HG03439 (cell line): ENCODE data around the gene POLR1A.

Experiments
- ATAC-seq: cut with Tn5 transposase; IDR thresholded peaks from one replicate; pipeline ENCODE4 v1.9.1; 2021; ENCODE audit warnings: mild to moderate bottlenecking, moderate library complexity; ENCODE audit not compliant: unreplicated experiment

Gene POLR1A

DNA sequence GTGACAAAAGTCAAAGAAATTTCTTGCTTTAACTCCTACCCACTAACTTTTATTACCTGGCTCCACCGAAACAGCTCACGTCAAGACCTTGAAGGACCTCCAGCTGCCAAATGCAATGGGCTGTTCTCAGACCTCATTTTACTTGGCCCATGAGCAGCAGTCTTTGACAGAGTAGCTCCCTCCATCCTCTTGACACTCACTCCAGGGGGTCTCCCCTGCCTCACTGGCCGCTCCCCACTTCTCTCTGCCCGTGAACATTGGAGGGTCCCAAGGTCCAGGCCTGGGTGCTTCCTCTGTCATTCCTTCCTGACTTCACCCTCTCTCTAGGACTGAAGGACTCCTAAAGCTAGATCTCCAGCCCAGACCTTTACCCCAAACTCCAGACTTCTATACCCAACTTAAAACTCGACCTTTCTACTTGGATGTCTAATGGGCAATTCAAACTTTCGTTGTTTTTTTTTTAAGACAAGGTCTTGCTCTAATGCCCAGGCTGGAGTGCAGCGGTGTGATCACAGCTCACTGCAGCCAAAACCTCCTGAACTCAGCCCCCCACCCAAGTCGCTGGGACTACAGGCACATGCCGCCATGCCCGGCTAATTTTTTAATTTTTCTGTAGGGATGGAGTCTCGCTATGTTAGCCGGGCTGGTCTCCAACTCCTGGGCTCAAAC is 124.0 kb downstream of the POLR1A start:
- ATAC-seq: no peak

DNA sequence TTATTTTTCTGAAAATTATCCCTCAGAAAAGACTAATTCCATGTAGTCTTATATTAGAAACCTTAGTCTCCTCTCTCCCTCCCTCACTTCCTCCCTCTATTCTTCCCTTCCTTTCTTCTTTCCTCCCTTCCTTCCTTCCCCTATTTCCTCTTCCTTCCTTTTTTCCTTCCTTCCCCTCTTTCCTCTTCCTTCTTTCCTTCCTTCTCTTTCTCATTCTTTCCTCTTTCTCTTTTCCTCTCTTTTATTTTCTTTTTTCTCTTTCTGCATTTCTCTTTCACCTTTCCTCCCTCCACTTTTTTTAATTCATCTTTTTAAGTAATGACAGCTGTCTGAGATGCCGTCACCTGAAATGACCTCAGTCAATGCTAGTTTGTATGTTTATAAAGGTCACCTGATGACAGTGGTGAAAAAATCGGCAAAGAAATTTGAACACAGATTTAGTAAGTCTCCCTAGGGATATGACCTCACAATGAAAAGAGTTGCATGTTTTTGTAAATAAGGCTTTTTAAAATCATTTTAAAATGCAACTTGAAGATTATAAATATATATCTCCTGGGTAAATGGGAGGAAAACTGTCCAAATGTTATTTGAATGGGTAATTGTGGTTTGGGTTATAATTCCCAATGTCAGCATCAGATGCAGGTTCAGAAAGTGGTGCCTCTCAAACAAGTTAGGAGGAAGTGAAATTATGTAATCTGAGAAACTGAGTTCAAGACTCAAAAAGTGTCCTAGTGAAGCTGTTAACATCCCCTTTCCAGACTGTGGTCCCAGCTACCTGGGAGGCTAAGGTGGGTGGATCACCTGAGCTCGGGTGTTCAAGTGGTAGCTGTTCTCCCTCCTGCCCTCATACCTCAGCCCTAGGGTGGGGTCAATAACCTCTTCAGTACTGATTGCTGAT is 126.6 kb downstream of the POLR1A start:
- no peak for ATAC-seq

DNA sequence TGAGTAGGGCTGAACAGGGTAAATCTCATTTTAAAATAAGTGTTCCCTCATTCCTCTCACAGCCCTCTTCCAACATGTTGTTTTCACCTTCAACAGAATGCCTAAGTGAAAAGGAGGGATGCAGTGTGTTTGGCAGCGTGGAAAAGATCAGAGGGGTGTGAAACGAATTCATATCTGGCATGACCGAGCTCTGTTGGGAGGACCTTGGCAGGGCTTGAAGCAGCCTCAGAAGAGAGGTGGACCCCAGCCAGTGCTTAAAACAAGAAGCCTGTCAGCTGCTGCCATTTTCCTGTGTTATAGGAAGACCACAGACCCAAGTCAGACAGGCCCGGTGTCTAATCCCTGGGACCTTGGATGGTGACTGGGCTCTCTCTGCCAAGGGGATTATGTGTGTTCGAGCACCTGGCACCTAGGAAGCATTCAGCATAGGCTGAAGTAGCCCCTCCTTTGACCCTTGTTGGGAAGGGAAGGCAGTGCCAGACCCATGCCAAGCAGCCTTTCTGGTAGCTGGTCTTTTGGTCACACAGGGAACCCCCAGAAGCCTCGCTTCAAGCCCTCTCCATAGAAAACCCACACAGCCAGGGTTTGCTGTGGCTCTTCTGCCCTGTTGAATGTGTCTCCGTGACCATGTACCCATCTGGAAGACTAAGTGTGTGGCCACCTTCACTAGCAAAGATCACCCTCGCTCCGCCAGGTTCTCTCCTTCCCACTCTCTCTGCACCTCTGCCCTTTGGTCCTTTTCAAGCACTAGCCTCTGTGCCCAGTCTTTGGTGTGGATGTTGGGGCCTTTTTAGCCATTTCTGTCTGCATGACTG is 129.4 kb downstream of the POLR1A start:
- ATAC-seq: no peak

- ATAC-seq: no peak
Observed at GRCh38 chr2:85975581-85975980, 130.1 kb downstream of the POLR1A start.

- no peak for ATAC-seq
Observed at GRCh38 chr2:85974390-85974789, 131.3 kb downstream of the POLR1A start.

DNA sequence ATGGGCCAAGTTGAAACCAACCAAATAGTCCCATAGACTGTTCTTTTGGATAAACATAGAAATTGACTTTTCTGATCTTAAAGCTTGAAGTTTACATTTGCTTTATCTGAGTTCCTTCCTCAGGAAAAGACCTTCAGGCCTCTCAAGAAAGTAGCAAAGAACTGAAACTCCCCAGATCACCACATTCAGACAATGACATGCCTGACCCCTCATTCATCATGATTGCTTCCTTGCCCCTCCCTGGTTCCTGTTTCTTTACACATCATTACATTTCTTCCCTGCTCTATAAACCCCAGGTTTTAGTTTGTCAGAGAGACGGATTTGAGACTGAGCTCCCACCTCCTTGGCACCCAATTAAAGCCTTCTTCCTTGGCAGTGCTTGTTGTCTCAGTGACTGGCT is 133.3 kb downstream of the POLR1A start:
- no peak for ATAC-seq

- ATAC-seq: no peak
Observed at GRCh38 chr2:85971366-85971765, 134.3 kb downstream of the POLR1A start.
